Measurements from ENCODE around the gene TCL1B. TPM values are rescaled to one million over a fixed set of nuclear protein-coding genes. Genes with fewer than 3 reads are reported as not detected.
A peak's percentile ranks its signal among the peaks of the same experiment; 100 is the strongest.

Gene TCL1B
- total and polyA plus RNA-seq, 2 donors (not counting 1 experiment from before 2014, with no cell fraction given), result 5.7 to 9.6 TPM

- Mint-ChIP-seq H3K4me1 (peaks cover 62% of the 10 kb centered on the region), H3K27ac (peak overlapping the region; percentile 62), H3K4me3 (no peak overlapping the region), H3K9me3 (ENCODE audit: insufficient read depth) (no peaks in the 10 kb centered on the region), H3K27me3 (peaks cover 13% of the 10 kb centered on the region)
- TF ChIP-seq CTCF (IDR thresholded peaks at IDR 0.05) (no peak), EZH2 (IDR thresholded peaks at IDR 0.05; ENCODE audit: borderline replicate concordance, insufficient read depth, low read depth, low read length, poor library complexity, severe bottlenecking) (no peak)
- Histone ChIP-seq H3K4me2 (replicated peaks; ENCODE audit: low read depth, low read length, poor library complexity, severe bottlenecking) (no peak overlapping the region), H3K4me1 (ENCODE audit: control insufficient read depth in 2 of 2, insufficient read depth in 2 of 2, low read length in 2 of 2) (peaks cover 52 to 69% of the 10 kb centered on the region in 2 donors), H3K27ac (ENCODE audit: low read length in 2 of 2) (no peak overlapping the region), H3K9me3 (ENCODE audit: control extremely low read depth in 1 of 3, control insufficient read depth in 2 of 3, insufficient read depth in 1 of 3, low read length in 2 of 3) (peaks cover 0 to 20% (median 0%) of the 10 kb centered on the region in 3 donors), H3K27me3 (replicated peaks in 1 of 4; ENCODE audit: control extremely low read depth in 1 of 4, control insufficient read depth in 3 of 4, insufficient read depth in 4 of 4, low read length in 3 of 4) (no peaks in the 10 kb centered on the region), H2AFZ (ENCODE audit: insufficient read depth, low read depth, low read length, poor library complexity, severe bottlenecking) (no peak overlapping the region), H3K79me2 (ENCODE audit: control insufficient read depth, insufficient read depth, low read length) (peaks cover 4% of the 10 kb centered on the region), H3K36me3 (replicated peaks in 1 of 2; ENCODE audit: control extremely low read depth in 1 of 2, control insufficient read depth in 1 of 2, extremely low read depth in 1 of 2, insufficient read depth in 2 of 2, low read length in 1 of 2) (no peaks in the 10 kb centered on the region), H3K4me3 (ENCODE audit: control extremely low read depth in 1 of 5, extremely low read depth in 1 of 5, insufficient read depth in 1 of 5, low read depth in 2 of 5, low read length in 4 of 5) (no peak overlapping the region), H4K20me1 (ENCODE audit: control insufficient read depth, insufficient read depth, low read length, poor library complexity, severe bottlenecking) (no peaks in the 10 kb centered on the region), H3K9ac (ENCODE audit: low read length) (no peak overlapping the region)
- ChIA-PET CTCF (no interaction called here), POLR2A (no interaction called here)
- ATAC-seq (ENCODE audit: low read depth) (no peak), DNase-seq (no peak)
- 91% methylated on average over 6 of the region's 7 CpGs for WGBS (ENCODE audit: insufficient coverage)
- intact Hi-C loops (cut with micrococcal nuclease), result no loop called here
Observed at GRCh38 chr14:95649230-95649629, 37.0 kb upstream of the TCL1B start.

- whole genome bisulfite sequencing (ENCODE audit: insufficient coverage), result 43% methylated on average over 3 of the region's 7 CpGs
- H3K4me3 Mint-ChIP-seq, result no peak overlapping the region
- no peak overlapping the region for H3K9ac ChIP-seq (ENCODE audit: low read length)
- peaks cover 0 to 13% (median 0%) of the 10 kb centered on the region in 3 donors for H3K9me3 ChIP-seq (ENCODE audit: control extremely low read depth in 1 of 3, control insufficient read depth in 2 of 3, insufficient read depth in 1 of 3, low read length in 2 of 3)
- TF ChIP-seq EZH2 (IDR thresholded peaks at IDR 0.05; ENCODE audit: borderline replicate concordance, insufficient read depth, low read depth, low read length, poor library complexity, severe bottlenecking), result no peak
- TF ChIP-seq CTCF (IDR thresholded peaks at IDR 0.05), result no peak
- no peak for ATAC-seq (ENCODE audit: low read depth)
- H3K36me3 ChIP-seq (replicated peaks in 1 of 2; ENCODE audit: control extremely low read depth in 1 of 2, control insufficient read depth in 1 of 2, extremely low read depth in 1 of 2, insufficient read depth in 2 of 2, low read length in 1 of 2), result peaks cover 0 to 1% of the 10 kb centered on the region in 2 experiments
- peak overlapping the region; percentile 68 to 75 for H3K27ac ChIP-seq (ENCODE audit: low read length in 2 of 2)
- intact Hi-C loops (cut with micrococcal nuclease), result no loop called here
- ChIA-PET CTCF (interaction anchor here (0.6 to 2.2 kb wide), 4 partner anchors 11 to 121 kb away, joined by 3 to 7 read pairs (median 4); no protein-coding TSS in a partner anchor), POLR2A (no interaction called here)
- no peaks in the 10 kb centered on the region for H3K9me3 Mint-ChIP-seq (ENCODE audit: insufficient read depth)
- H3K4me1 ChIP-seq (ENCODE audit: control insufficient read depth in 2 of 2, insufficient read depth in 2 of 2, low read length in 2 of 2), result peaks cover 49 to 61% of the 10 kb centered on the region in 2 donors
- peaks cover 14% of the 10 kb centered on the region for H3K27me3 Mint-ChIP-seq
- no peaks in the 10 kb centered on the region for H4K20me1 ChIP-seq (ENCODE audit: control insufficient read depth, insufficient read depth, low read length, poor library complexity, severe bottlenecking)
- H3K27ac Mint-ChIP-seq, result peak overlapping the region; percentile 82
- peak overlapping the region; percentile 8 for H2AFZ ChIP-seq (ENCODE audit: insufficient read depth, low read depth, low read length, poor library complexity, severe bottlenecking)
- H3K4me2 ChIP-seq (replicated peaks; ENCODE audit: low read depth, low read length, poor library complexity, severe bottlenecking), result peak overlapping the region; percentile 49
- no peak overlapping the region for H3K4me3 ChIP-seq (ENCODE audit: control extremely low read depth in 1 of 5, extremely low read depth in 1 of 5, insufficient read depth in 1 of 5, low read depth in 2 of 5, low read length in 4 of 5)
- no peaks in the 10 kb centered on the region for H3K27me3 ChIP-seq (replicated peaks in 1 of 4; ENCODE audit: control extremely low read depth in 1 of 4, control insufficient read depth in 3 of 4, insufficient read depth in 4 of 4, low read length in 3 of 4)
- peaks cover 61% of the 10 kb centered on the region for H3K4me1 Mint-ChIP-seq
- H3K79me2 ChIP-seq (ENCODE audit: control insufficient read depth, insufficient read depth, low read length), result peaks cover 4% of the 10 kb centered on the region
- no peak for DNase-seq
Observed at GRCh38 chr14:95651028-95651427, 35.2 kb upstream of the TCL1B start.

Measured in B cell (primary cell).